Fibroblast of lung (primary cell): ENCODE measurements around the gene RETNLB. TPM values are rescaled to one million over a fixed set of nuclear protein-coding genes. Genes with fewer than 3 reads are reported as not detected.

Experiments
- DNase-seq, 2 donors: peaks; one replicate each; pipeline versions ENCODE4 v3.0.0 to v3.0.0-alpha.2; 2010; ENCODE audit warnings: low read depth in 2 of 2
- H2AFZ ChIP-seq: 2 replicates; pipeline ENCODE4 v1.5.1; 2012; ENCODE audit warnings: low read length, control low read depth, inconsistent platforms
- H3K27ac ChIP-seq: 2 replicates; pipeline ENCODE4 v1.5.1; 2011; ENCODE audit warnings: low read length, control low read depth; ENCODE audit not compliant: insufficient read depth
- H3K27me3 ChIP-seq: 2 replicates; pipeline ENCODE4 v1.5.1; 2011; ENCODE audit warnings: mild to moderate bottlenecking, low read length; ENCODE audit not compliant: control insufficient read depth, insufficient read depth
- H3K36me3 ChIP-seq: 2 replicates; pipeline ENCODE4 v1.5.1; 2011; ENCODE audit warnings: low read length; ENCODE audit not compliant: control insufficient read depth, insufficient read depth
- H3K4me1 ChIP-seq: 2 replicates; pipeline ENCODE4 v1.5.1; 2011; ENCODE audit warnings: low read length; ENCODE audit not compliant: control insufficient read depth, insufficient read depth; ENCODE audit errors: extremely low read depth
- H3K4me2 ChIP-seq: 2 replicates; pipeline ENCODE4 v1.5.1; 2011; ENCODE audit warnings: low read length, control low read depth; ENCODE audit not compliant: insufficient read depth; ENCODE audit errors: extremely low read depth
- H3K4me3 ChIP-seq, 4 experiments: fragments of 200-600 bp in 1 of 4; sonication (generic) in 1 of 4; replicated peaks in 1 of 4; 2 replicates each; pipeline ENCODE4 v1.5.1; 2011 to 2016; ENCODE audit warnings: low read length in 4 of 4, low read depth in 3 of 4, mild to moderate bottlenecking in 3 of 4, control low read depth in 2 of 4, inconsistent platforms in 1 of 4, mixed read lengths in 1 of 4; ENCODE audit not compliant: insufficient read depth in 1 of 4; ENCODE audit errors: control extremely low read depth in 1 of 4
- H3K79me2 ChIP-seq: 2 replicates; pipeline ENCODE4 v1.5.1; 2012; ENCODE audit warnings: mild to moderate bottlenecking, low read length, inconsistent platforms; ENCODE audit not compliant: control insufficient read depth, insufficient read depth
- H3K9ac ChIP-seq: 2 replicates; pipeline ENCODE4 v1.5.1; 2011; ENCODE audit warnings: mild to moderate bottlenecking, low read length, control low read depth; ENCODE audit not compliant: insufficient read depth
- H3K9me3 ChIP-seq: 2 replicates; pipeline ENCODE4 v1.5.1; 2012; ENCODE audit warnings: low read depth, low read length; ENCODE audit not compliant: control insufficient read depth, insufficient read depth
- H4K20me1 ChIP-seq: 2 replicates; pipeline ENCODE4 v1.5.1; 2011; ENCODE audit warnings: low read length; ENCODE audit not compliant: control insufficient read depth, insufficient read depth; ENCODE audit errors: extremely low read depth
- EZH2 ChIP-seq: IDR thresholded peaks from 2 replicates; pipeline ENCODE4 v1.5.1; 2012; ENCODE audit warnings: low read length, control low read depth, mild to moderate bottlenecking; ENCODE audit errors: missing control alignments
- polyA plus RNA-seq, 2 donors: library from polyadenylated mRNA; depleted of rRNA in 1 of 2; stranded (reverse) in 1 of 2; unstranded in 1 of 2; fragments of >200 nt; gene quantifications; 2 replicates each; pipeline ENCODE4 v1.2.1, GENCODE V29; 2011 to 2012; ENCODE audit warnings: missing spikeins in 1 of 2
- total RNA-seq: library from RNA; depleted of rRNA; stranded (reverse); fragments of >200 nt; gene quantifications from 2 replicates; pipeline ENCODE4 v1.2.1, GENCODE V29; 2014
- TF ChIP-seq, protein P1 (sequence below), 2 donors: IDR thresholded peaks in 1 of 2; conservative IDR thresholded peaks in 1 of 2; 1 replicate in 1 of 2; 2 replicates in 1 of 2; pipeline ENCODE4 v1.5.1; 2011 to 2012; ENCODE audit warnings: low read length in 2 of 2, control low read depth in 1 of 2, inconsistent platforms in 1 of 2, low read depth in 1 of 2, mild to moderate bottlenecking in 1 of 2

Gene RETNLB
- total and polyA plus RNA-seq, 2 donors (not counting 1 experiment from before 2014, with no cell fraction given): not detected

DNA sequence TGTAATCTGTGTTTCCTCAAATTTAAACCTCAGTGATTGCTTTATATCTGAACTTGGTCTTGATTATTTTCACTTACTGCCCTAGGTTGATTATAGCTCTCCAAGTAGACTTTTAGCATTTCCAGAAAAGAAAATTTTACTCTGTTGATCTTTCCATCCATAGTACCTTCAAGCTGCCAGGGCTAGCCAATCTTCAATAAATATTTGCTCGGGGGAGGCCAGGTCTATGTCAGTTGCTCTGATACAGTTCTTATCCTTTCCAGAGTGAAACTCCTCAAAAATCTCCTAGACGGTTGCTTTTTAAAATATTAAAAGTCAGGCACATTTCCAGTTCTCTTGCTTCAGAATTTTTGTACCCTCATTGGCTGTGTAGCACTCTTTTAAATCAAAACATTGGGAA lies 38.8 kb downstream of the RETNLB start:
- Histone ChIP-seq H3K4me3 (no peak overlapping the region), H3K36me3 (no peaks in the 10 kb centered on the region), H3K9ac (no peak overlapping the region), H3K4me2 (no peak overlapping the region), H3K79me2 (no peaks in the 10 kb centered on the region), H3K4me1 (no peaks in the 10 kb centered on the region), H3K27ac (no peak overlapping the region), H4K20me1 (no peaks in the 10 kb centered on the region), H3K27me3 (no peaks in the 10 kb centered on the region), H3K9me3 (no peaks in the 10 kb centered on the region), H2AFZ (no peak overlapping the region)
- TF ChIP-seq, protein P1, sequence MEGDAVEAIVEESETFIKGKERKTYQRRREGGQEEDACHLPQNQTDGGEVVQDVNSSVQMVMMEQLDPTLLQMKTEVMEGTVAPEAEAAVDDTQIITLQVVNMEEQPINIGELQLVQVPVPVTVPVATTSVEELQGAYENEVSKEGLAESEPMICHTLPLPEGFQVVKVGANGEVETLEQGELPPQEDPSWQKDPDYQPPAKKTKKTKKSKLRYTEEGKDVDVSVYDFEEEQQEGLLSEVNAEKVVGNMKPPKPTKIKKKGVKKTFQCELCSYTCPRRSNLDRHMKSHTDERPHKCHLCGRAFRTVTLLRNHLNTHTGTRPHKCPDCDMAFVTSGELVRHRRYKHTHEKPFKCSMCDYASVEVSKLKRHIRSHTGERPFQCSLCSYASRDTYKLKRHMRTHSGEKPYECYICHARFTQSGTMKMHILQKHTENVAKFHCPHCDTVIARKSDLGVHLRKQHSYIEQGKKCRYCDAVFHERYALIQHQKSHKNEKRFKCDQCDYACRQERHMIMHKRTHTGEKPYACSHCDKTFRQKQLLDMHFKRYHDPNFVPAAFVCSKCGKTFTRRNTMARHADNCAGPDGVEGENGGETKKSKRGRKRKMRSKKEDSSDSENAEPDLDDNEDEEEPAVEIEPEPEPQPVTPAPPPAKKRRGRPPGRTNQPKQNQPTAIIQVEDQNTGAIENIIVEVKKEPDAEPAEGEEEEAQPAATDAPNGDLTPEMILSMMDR (conservative IDR thresholded peaks at IDR 0.05 in 1 of 2, IDR thresholded peaks at IDR 0.05 in 1 of 2; ENCODE audit: low read depth in 1 of 2, low read length in 2 of 2): no peak
- TF ChIP-seq EZH2: no peak
- no peak for DNase-seq

DNA sequence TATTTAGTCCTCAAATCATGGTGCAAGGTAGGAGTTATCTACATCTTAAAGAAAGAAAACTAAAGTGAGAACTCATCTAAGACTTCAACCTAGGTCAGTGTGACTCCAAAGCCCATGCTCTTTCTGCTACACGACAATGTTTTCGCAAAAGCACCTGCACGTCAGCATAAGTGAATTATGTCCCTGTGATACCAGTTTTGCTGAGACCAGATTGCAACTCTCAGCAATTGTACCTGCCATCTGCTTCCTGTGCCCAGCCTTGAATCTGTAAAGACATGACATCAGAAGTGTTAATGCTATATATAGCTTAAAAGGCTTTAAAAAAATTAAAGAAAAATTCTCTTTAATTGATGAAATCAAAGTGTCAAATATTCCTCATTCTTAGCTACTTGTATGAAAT lies 43.4 kb downstream of the RETNLB start:
- H3K4me1 ChIP-seq: no peaks in the 10 kb centered on the region
- no peaks in the 10 kb centered on the region for H4K20me1 ChIP-seq
- no peak overlapping the region for H3K4me3 ChIP-seq
- no peak overlapping the region for H3K4me2 ChIP-seq
- H2AFZ ChIP-seq: no peak overlapping the region
- no peaks in the 10 kb centered on the region for H3K9me3 ChIP-seq
- TF ChIP-seq, protein P1 (conservative IDR thresholded peaks at IDR 0.05 in 1 of 2, IDR thresholded peaks at IDR 0.05 in 1 of 2; ENCODE audit: low read depth in 1 of 2, low read length in 2 of 2): no peak
- TF ChIP-seq EZH2: no peak
- no peaks in the 10 kb centered on the region for H3K27me3 ChIP-seq
- H3K36me3 ChIP-seq: no peaks in the 10 kb centered on the region
- H3K9ac ChIP-seq: no peak overlapping the region
- no peak for DNase-seq
- H3K27ac ChIP-seq: no peak overlapping the region
- no peaks in the 10 kb centered on the region for H3K79me2 ChIP-seq

DNA sequence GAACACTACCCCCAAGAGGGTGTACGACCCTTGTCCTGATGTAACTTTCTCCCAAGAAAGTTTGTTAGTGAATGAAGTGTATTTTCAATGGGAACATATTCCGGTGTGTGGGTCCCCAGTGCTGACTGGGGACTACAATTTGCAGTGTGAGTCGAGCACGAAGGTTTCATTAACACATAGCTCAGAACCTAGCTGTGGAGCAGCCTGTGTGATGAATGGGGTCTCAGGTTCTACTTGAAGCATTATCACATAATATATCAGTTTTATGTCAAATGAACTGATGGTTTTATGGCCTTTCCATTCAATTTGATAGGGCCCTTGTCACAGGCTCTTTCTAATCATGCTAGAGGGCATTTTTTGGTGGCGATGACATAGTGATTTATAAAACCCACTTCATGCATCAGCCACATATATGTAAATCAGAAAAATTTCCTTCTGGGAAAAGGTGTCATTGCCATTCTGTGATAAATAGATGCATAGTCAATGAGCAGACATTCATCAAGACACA lies 44.1 kb downstream of the RETNLB start:
- Histone ChIP-seq H3K4me3 (no peak overlapping the region), H3K9me3 (no peaks in the 10 kb centered on the region), H3K27ac (no peak overlapping the region), H3K27me3 (no peaks in the 10 kb centered on the region), H3K9ac (no peak overlapping the region), H3K4me2 (no peak overlapping the region), H2AFZ (no peak overlapping the region), H3K4me1 (no peaks in the 10 kb centered on the region), H4K20me1 (no peaks in the 10 kb centered on the region), H3K79me2 (no peaks in the 10 kb centered on the region), H3K36me3 (no peaks in the 10 kb centered on the region)
- DNase-seq: no peak
- no peak for TF ChIP-seq EZH2
- TF ChIP-seq, protein P1 (conservative IDR thresholded peaks at IDR 0.05 in 1 of 2, IDR thresholded peaks at IDR 0.05 in 1 of 2; ENCODE audit: low read depth in 1 of 2, low read length in 2 of 2): no peak

Other genes with a start within 250 kb of the RETNLB start
- gene MYH15, start 246.8 kb downstream of the RETNLB start, total RNA-seq: 0.17 and 0.26 TPM in 2 replicates
- gene MYH15, start 246.8 kb downstream of the RETNLB start, polyA plus RNA-seq: 0.05 and 0.24 TPM in 2 replicates
- 5.4 and 10.1 TPM in 2 replicates for gene CIP2A, start 168.0 kb downstream of the RETNLB start, total RNA-seq
- 7.9 and 20.2 TPM in 2 replicates for gene CIP2A, start 168.0 kb downstream of the RETNLB start, polyA plus RNA-seq
- gene DZIP3, start 167.7 kb downstream of the RETNLB start, total RNA-seq: 19.3 and 26.4 TPM in 2 replicates
- 10.2 and 11.0 TPM in 2 replicates for gene DZIP3, start 167.7 kb downstream of the RETNLB start, polyA plus RNA-seq
- gene TRAT1, start 65.4 kb upstream of the RETNLB start, total RNA-seq: not detected in 2 replicates
- gene TRAT1, start 65.4 kb upstream of the RETNLB start, polyA plus RNA-seq: not detected in 2 replicates
- gene GUCA1C, start 196.5 kb upstream of the RETNLB start, total RNA-seq: not detected in 2 replicates
- not detected in 2 replicates for gene GUCA1C, start 196.5 kb upstream of the RETNLB start, polyA plus RNA-seq